Measurements from ENCODE around the gene NT5E.

- no peak for TF ChIP-seq GATA2 (IDR thresholded peaks at IDR 0.05; ENCODE audit: low read depth, low read length)
- no peak for TF ChIP-seq GATA3 (IDR thresholded peaks at IDR 0.05; ENCODE audit: low read depth, low read length)
Measured at GRCh38 chr6:85496009-85496579, 46.2 kb downstream of the NT5E start.

Measured in SH-SY5Y (cell line).